Ascending aorta (tissue), 2 donors: ENCODE data around the gene SH3BP1. TPM values are rescaled to one million over a fixed set of nuclear protein-coding genes. Genes with fewer than 3 reads are reported as not detected.
"Not testable (repeated sequence)": the region's sequence is repeated elsewhere in the genome, so short reads cannot be mapped to it uniquely, and the experiment has no call there.

Source experiments
- DNase-seq, 2 donors: peaks; one replicate each; pipeline ENCODE4 v3.0.0-alpha.2; 2019; ENCODE audit warnings: low spot score in 2 of 2
- H3K27ac ChIP-seq, 2 donors: fragments of 200-600 bp; sonication (generic); one replicate each; pipeline ENCODE4 v1.5.1; 2016 to 2017; ENCODE audit warnings: mild to moderate bottlenecking in 1 of 2
- H3K27me3 ChIP-seq: fragments of 200-600 bp; sonication (generic); one replicate; pipeline ENCODE4 v1.5.1; 2017
- H3K36me3 ChIP-seq, 2 donors: fragments of 200-600 bp; sonication (generic); one replicate each; pipeline ENCODE4 v1.5.1; 2016
- H3K4me1 ChIP-seq, 2 donors: fragments of 200-600 bp; sonication (generic); one replicate each; pipeline ENCODE4 v1.5.1; 2016 to 2017; ENCODE audit warnings: mild to moderate bottlenecking in 1 of 2
- H3K4me3 ChIP-seq, 2 donors: fragments of 200-600 bp; sonication (generic); one replicate each; pipeline ENCODE4 v1.5.1; 2016 to 2017; ENCODE audit warnings: mild to moderate bottlenecking in 1 of 2
- H3K9me3 ChIP-seq, 2 donors: fragments of 200-600 bp; sonication (generic); one replicate each; pipeline ENCODE4 v1.5.1; 2016
- intact Hi-C: fragments of 100-400 bp; cut with DNase I; formaldehyde crosslinking; loops from one replicate; pipeline ENCODE4 v1.15.1; 2023
- total RNA-seq: library from RNA; depleted of rRNA; stranded (reverse); fragments of >200 nt; gene quantifications from one replicate; pipeline ENCODE4 v1.1.0, GENCODE V29; 2016
- TF ChIP-seq, protein P1 (sequence below), 3 experiments: fragments of 200-600 bp in 2 of 3; fragments of 450-650 bp in 1 of 3; sonication (generic) in 2 of 3; IDR thresholded peaks; one replicate each; pipeline ENCODE4 v1.5.1; 2016 to 2019; ENCODE audit warnings: antibody characterized with exemption in 3 of 3, mild to moderate bottlenecking in 1 of 3, moderate library complexity in 1 of 3

Gene SH3BP1
- total RNA-seq, 1 donor from 2014 or later: 33.7 TPM

DNA sequence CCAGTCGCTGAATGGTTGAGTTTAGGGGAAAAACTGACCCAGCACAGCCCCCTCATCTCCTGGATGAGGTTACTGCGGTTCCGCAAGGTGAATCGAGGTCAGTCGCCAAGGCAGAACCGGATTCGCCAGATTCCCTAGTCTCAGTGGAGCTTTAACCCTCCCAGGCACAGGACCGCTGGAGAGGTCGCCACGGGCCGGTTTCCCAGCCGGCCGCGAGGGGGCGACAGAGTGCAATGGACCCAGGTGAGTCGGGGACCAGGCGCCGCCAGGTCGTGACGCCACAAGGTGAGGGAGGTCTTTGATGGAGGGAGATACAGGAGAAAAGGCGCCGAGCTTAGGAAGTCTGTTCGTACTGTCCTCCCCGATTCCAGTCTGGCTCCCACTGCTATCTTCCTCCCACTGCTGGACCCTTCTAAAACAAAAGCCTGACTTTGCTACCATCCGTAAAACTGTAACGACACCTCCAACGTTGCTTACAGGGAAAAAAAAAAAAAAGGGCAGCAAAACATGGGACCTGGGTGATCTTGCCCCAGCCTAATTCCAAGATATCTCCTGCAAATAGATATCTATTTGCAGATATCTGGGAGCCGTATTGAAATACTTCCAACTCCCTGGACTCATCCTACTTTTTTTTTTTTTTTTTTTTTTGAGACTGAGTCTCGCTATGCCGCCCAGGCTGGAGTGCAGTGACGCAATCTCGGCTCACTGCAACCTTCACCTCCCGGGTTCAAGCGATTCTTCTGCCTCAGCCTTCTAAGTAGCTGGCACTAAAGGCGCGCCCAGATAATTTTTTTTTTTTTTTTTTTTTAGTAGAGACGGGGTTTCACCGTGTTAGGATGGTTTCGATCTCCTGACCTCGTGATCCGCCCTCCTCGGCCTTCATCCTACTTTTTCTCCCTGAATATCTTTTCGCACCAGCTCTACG, 32.2 kb upstream of the SH3BP1 start:
- Histone ChIP-seq H3K4me3 (peak overlapping the region; percentile 79 to 81), H3K9me3 (no peaks in the 10 kb centered on the region), H3K36me3 (no peaks in the 10 kb centered on the region), H3K27me3 (no peaks in the 10 kb centered on the region), H3K27ac (peak overlapping the region; percentile 92 to 94), H3K4me1 (peaks cover 5 to 33% of the 10 kb centered on the region in 2 donors)
- intact Hi-C loops: loop anchor here (5.0 kb wide), 1 partner anchor 60 kb away; no protein-coding TSS in a partner anchor
- TF ChIP-seq, protein P1, sequence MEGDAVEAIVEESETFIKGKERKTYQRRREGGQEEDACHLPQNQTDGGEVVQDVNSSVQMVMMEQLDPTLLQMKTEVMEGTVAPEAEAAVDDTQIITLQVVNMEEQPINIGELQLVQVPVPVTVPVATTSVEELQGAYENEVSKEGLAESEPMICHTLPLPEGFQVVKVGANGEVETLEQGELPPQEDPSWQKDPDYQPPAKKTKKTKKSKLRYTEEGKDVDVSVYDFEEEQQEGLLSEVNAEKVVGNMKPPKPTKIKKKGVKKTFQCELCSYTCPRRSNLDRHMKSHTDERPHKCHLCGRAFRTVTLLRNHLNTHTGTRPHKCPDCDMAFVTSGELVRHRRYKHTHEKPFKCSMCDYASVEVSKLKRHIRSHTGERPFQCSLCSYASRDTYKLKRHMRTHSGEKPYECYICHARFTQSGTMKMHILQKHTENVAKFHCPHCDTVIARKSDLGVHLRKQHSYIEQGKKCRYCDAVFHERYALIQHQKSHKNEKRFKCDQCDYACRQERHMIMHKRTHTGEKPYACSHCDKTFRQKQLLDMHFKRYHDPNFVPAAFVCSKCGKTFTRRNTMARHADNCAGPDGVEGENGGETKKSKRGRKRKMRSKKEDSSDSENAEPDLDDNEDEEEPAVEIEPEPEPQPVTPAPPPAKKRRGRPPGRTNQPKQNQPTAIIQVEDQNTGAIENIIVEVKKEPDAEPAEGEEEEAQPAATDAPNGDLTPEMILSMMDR (IDR thresholded peaks at IDR 0.05): peak; percentile 87 to 96 (median 94)
- DNase-seq: peak in 1 of 2 donors; percentile 87

DNA sequence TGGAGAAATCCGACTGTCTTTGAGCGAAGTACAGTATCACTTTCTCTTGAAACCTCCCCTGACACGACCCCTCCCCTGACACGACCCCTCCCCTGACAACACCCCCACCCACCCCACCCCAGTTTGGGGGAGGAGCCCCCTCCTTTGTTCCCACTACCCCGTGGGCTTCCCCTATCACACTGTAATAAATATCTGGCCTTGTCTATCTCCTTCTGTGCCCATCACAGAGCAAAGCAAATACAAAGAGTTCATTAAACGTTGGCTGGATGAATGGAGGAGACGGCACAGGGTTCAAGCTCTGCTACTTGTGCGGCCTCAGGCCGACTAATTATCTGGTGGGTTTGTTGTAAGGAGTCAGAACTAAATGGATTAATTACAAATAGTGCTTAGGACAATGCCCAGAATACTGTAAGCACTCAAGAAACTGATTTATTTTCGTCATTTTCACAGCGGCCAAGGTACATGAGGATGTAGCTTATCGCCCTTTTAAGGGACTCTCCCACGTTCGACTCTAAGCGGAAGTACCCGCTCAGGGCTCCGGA, 31.5 kb upstream of the SH3BP1 start:
- H3K27ac ChIP-seq: peak overlapping the region; percentile 92 to 94
- intact Hi-C loops: loop anchor here (1.0 to 5.0 kb wide), 3 partner anchors 47 to 69 kb away; no protein-coding TSS in a partner anchor

DNA sequence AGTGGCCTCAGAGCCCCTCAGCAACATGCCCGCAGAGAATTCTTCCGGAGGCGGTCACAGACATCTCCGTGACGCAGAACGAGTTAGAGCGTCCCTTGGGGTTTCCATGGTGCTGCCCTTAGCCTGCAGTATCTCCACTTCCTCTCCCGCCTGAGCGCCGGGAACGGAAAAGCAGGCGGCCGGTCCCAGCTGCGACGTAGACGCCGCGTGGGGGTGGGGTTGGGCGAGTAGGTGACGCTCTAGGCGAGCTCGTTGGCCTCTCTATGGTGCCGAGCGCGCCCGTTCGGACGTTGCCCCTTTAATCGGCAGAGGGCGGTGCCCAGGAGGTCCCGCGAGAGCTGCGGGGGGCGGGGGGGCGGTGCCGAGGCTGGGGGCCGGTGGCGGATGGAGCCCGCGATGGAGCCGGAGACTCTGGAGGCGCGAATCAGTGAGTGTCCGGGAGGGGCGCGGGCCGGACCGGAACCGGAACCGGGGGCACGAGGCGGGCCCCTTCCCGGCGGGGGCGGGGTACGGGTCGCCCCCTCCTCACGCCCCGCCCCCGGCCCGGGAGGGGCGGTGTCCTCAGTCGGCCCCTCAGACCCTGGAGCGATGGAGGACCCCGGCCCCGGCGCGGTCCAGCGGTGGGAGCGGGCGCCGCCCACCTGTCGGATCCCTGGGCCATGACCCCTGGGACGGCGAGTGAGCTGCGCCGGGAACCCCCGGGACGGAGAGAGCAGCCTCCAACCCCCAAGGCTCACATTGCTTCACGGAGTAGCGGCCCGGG, 30.8 kb upstream of the SH3BP1 start, which contains the start of gene GGA1:
TSS of gene GGA1 (plus strand) at position 358 of the 763 bp plus-strand sequence. CDS start at position 385, 27 bp downstream.
- TF ChIP-seq, protein P1 (IDR thresholded peaks at IDR 0.05): peak in 1 of 3 experiments; percentile 13
- intact Hi-C loops: loop anchor here (1.0 to 5.0 kb wide), 3 partner anchors 47 to 68 kb away; no protein-coding TSS in a partner anchor
- no peaks in the 10 kb centered on the region for H3K27me3 ChIP-seq
- peak within 1 kb of the TSS; percentile 92 to 94 for H3K27ac ChIP-seq
- peaks cover 5 to 37% of the 10 kb centered on the region in 2 donors for H3K4me1 ChIP-seq
- DNase-seq: peak; percentile 94 to 97
- no peaks in the 10 kb centered on the region for H3K36me3 ChIP-seq
- no peaks in the 10 kb centered on the region for H3K9me3 ChIP-seq
- peak within 1 kb of the TSS; percentile 79 to 81 for H3K4me3 ChIP-seq

More for the DNA sequence above, 31.5 kb upstream of the SH3BP1 start:
- no peaks in the 10 kb centered on the region for H3K27me3 ChIP-seq
- DNase-seq: no peak
- H3K4me3 ChIP-seq: peak overlapping the region; percentile 79 to 81
- H3K9me3 ChIP-seq: no peaks in the 10 kb centered on the region
- H3K4me1 ChIP-seq: peaks cover 5 to 33% of the 10 kb centered on the region in 2 donors
- TF ChIP-seq, protein P1 (IDR thresholded peaks at IDR 0.05): no peak
- H3K36me3 ChIP-seq: no peaks in the 10 kb centered on the region

DNA sequence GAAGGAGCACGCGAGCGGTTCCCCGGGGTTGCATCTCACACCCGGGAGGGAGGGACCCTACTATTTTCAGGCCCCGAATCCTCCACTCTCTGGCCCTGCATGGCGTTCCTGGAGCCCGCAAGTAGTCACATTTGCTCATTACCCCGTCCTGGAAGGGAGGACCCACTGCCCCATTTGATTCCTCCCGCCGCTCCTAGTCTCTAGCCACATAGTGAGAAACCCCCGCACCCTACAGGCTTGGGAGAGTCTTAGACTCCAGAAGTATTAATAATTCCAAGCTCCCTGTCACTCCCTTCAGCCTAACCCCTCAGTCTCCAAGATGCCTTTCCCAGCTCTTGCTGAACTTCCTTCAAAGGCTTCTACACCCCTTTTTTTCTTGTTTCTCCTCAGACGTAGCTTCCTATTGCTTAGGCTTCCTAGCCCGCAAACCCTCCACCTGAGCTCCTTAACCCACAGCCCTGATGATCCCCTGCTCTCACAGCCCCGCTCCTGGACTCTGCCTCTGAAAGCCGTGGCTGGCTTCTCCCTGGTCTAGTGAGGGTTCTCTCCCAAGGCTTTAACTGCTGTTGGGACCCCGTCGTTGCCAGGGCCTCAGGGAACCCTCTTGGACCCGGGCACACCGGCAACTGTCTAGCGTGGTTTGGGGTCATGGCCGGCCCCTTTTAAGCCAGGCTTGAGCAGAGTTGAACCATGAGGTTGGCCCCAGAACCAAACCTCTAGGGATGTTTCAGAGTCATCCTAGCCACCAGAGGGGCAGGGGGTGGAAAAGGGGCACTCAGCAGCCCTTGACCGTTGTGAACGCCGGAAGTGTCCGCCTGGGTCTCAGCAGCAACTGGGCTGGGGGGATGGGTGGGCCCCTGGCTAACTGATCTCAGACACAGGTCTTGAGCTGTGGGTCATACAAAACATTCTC, 30.0 kb upstream of the SH3BP1 start:
- peak overlapping the region; percentile 92 to 94 for H3K27ac ChIP-seq
- TF ChIP-seq, protein P1 (IDR thresholded peaks at IDR 0.05): no peak
- H3K4me1 ChIP-seq: peaks cover 5 to 37% of the 10 kb centered on the region in 2 donors
- peaks cover 0 to 8% of the 10 kb centered on the region in 2 donors for H3K36me3 ChIP-seq
- no peaks in the 10 kb centered on the region for H3K9me3 ChIP-seq
- intact Hi-C loops: loop anchor here (2.0 to 5.0 kb wide), 2 partner anchors 62 to 67 kb away; no protein-coding TSS in a partner anchor
- H3K4me3 ChIP-seq: peak overlapping the region; percentile 79 to 81
- no peak for DNase-seq
- H3K27me3 ChIP-seq: no peaks in the 10 kb centered on the region

DNA sequence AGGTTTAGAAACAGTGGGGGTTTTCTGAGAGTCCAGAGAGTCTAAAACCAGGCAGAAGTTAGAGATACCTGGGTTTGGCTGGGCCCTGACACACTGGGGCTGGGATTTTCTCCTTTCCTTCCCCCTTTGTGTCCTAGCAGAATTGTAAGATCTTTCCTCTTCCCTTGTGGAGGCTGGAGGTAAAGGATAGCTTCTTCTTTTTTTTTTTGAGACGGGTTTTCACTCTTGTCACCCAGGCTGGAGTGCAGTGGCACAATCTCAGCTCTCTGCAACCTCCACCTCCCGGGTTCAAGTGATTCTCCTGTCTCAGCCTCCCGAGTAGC, 29.4 kb upstream of the SH3BP1 start:
- Histone ChIP-seq H3K4me1 (peaks cover 5 to 37% of the 10 kb centered on the region in 2 donors), H3K27ac (peak overlapping the region; percentile 92 to 94), H3K4me3 (peak overlapping the region; percentile 79 to 81), H3K36me3 (peaks cover 0 to 14% of the 10 kb centered on the region in 2 donors)
- H3K27me3 ChIP-seq, DNase-seq, H3K9me3 ChIP-seq, intact Hi-C loops: not testable (repeated sequence)
